Activated CD8-positive, alpha-beta memory T cell treated with anti-CD3 and anti-CD28 coated beads for 24 hours (primary cell): ENCODE measurements around the gene SLC13A2.
"Not testable (repeated sequence)": the region's sequence is repeated elsewhere in the genome, so short reads cannot be mapped to it uniquely, and the experiment has no call there.

Experiments
- DNase-seq: peaks from one replicate; pipeline ENCODE4 v3.0.0-alpha.2; 2020

The SLC13A2 gene

GRCh38 chr17:28519236-28519635 is 45.8 kb downstream of the SLC13A2 start:
- DNase-seq: no peak

- DNase-seq: no peak
Observed at GRCh38 chr17:28520687-28521086, 47.2 kb downstream of the SLC13A2 start.

GRCh38 chr17:28521311-28522085 is 48.1 kb downstream of the SLC13A2 start:
- DNase-seq: no peak

GRCh38 chr17:28522281-28522680 is 48.8 kb downstream of the SLC13A2 start:
- not testable (repeated sequence) for DNase-seq

GRCh38 chr17:28523186-28523585 is 49.7 kb downstream of the SLC13A2 start:
- no peak for DNase-seq

- no peak for DNase-seq
Observed at GRCh38 chr17:28523876-28524275, 50.4 kb downstream of the SLC13A2 start.

GRCh38 chr17:28524476-28525424 is 51.3 kb downstream of the SLC13A2 start:
- no peak for DNase-seq

GRCh38 chr17:28526381-28526780 is 52.9 kb downstream of the SLC13A2 start:
- no peak for DNase-seq

GRCh38 chr17:28527181-28527681 is 53.8 kb downstream of the SLC13A2 start:
- no peak for DNase-seq

GRCh38 chr17:28527859-28528258 is 54.4 kb downstream of the SLC13A2 start:
- no peak for DNase-seq

- no peak for DNase-seq
Observed at GRCh38 chr17:28528327-28529012, 55.0 kb downstream of the SLC13A2 start.

- no peak for DNase-seq
Observed at GRCh38 chr17:28529013-28529400, 55.6 kb downstream of the SLC13A2 start.

- DNase-seq: no peak
Observed at GRCh38 chr17:28530250-28530649, 56.8 kb downstream of the SLC13A2 start.

GRCh38 chr17:28530926-28531325 is 57.5 kb downstream of the SLC13A2 start:
- no peak for DNase-seq

- DNase-seq: no peak
Observed at GRCh38 chr17:28532050-28532960, 58.9 kb downstream of the SLC13A2 start.

- DNase-seq: no peak
Observed at GRCh38 chr17:28533091-28533807, 59.8 kb downstream of the SLC13A2 start.

- no peak for DNase-seq
Observed at GRCh38 chr17:28534740-28535375, 61.4 kb downstream of the SLC13A2 start.

GRCh38 chr17:28536532-28537218 is 63.2 kb downstream of the SLC13A2 start:
- no peak for DNase-seq

GRCh38 chr17:28537219-28537610 is 63.8 kb downstream of the SLC13A2 start:
- no peak for DNase-seq

- DNase-seq: no peak
Observed at GRCh38 chr17:28538296-28538895, 65.0 kb downstream of the SLC13A2 start.
